ENCODE results near the gene RAB21.
"Not testable (repeated sequence)": the region's sequence is repeated elsewhere in the genome, so short reads cannot be mapped to it uniquely, and the experiment has no call there.

Gene RAB21

GRCh38 chr12:71799106-71799505 lies 44.4 kb downstream of the RAB21 start:
- DNase-seq (ENCODE audit: low read depth): no peak

GRCh38 chr12:71800177-71800576 lies 45.5 kb downstream of the RAB21 start:
- no peak for DNase-seq (ENCODE audit: low read depth)

GRCh38 chr12:71804505-71804904 lies 49.8 kb downstream of the RAB21 start:
- DNase-seq (ENCODE audit: low read depth): no peak

- no peak for DNase-seq (ENCODE audit: low read depth)
These were observed 56.3 kb downstream of the RAB21 start for GRCh38 chr12:71810921-71811320.

- DNase-seq (ENCODE audit: low read depth): not testable (repeated sequence)
These were observed 60.6 kb downstream of the RAB21 start for GRCh38 chr12:71815242-71815641.

GRCh38 chr12:71822088-71822487 lies 67.4 kb downstream of the RAB21 start:
- not testable (repeated sequence) for DNase-seq (ENCODE audit: low read depth)

- no peak for DNase-seq (ENCODE audit: low read depth)
These were observed 74.2 kb downstream of the RAB21 start for GRCh38 chr12:71828813-71829212.

- DNase-seq (ENCODE audit: low read depth): no peak
These were observed 82.7 kb downstream of the RAB21 start for GRCh38 chr12:71837356-71837755.

GRCh38 chr12:71838231-71838630 lies 83.6 kb downstream of the RAB21 start:
- DNase-seq (ENCODE audit: low read depth): no peak

GRCh38 chr12:71838676-71839075 lies 84.0 kb downstream of the RAB21 start:
- DNase-seq (ENCODE audit: low read depth): no peak

GRCh38 chr12:71840231-71840847 lies 85.7 kb downstream of the RAB21 start:
- DNase-seq (ENCODE audit: low read depth): no peak

GRCh38 chr12:71846322-71846940 lies 91.8 kb downstream of the RAB21 start:
- DNase-seq (ENCODE audit: low read depth): no peak

- DNase-seq (ENCODE audit: low read depth): no peak
These were observed 93.5 kb downstream of the RAB21 start for GRCh38 chr12:71848212-71848611.

GRCh38 chr12:71849109-71849851 lies 94.6 kb downstream of the RAB21 start:
- no peak for DNase-seq (ENCODE audit: low read depth)
